HepG2 (cell line): Measurements from ENCODE around the gene SMPX. TPM values are rescaled to one million over a fixed set of nuclear protein-coding genes. Genes with fewer than 3 reads are reported as not detected.

Source experiments
- ATAC-seq: fragments of 200-7000 bp; cut with Tn5 transposase; 3 replicates; pipeline ENCODE4 v1.9.1; 2020; ENCODE audit warnings: mild to moderate bottlenecking, moderate library complexity
- BruUV-seq: library from RNA; stranded (reverse); fragments of 400-500 nt; replicated peaks from 2 replicates; lab custom pipeline; 2021; lab: Mats Ljungman, UMichigan
- CTCF ChIA-PET: fragments of 300-600 bp; formaldehyde crosslinking; extraction: SDS; loops from one replicate; lab custom pipeline; 2021; ENCODE audit warnings: low total read pairs, inconsistent platforms, low intra/inter-chr PET ratio; lab: Yijun Ruan, JAX
- POLR2A ChIA-PET: fragments of 350-600 bp; sonication (Branson Sonifier 250); formaldehyde crosslinking; loops from one replicate; lab custom pipeline; 2020; ENCODE audit warnings: antibody characterized with exemption, inconsistent platforms; lab: Yijun Ruan, JAX
- DNase-seq: peaks from one replicate; pipeline ENCODE4 v3.0.0-alpha.2; 2015; ENCODE audit warnings: low spot score
- FAIRE-seq: peaks from 3 replicates; lab custom pipeline; 2011; peaks lifted over from hg19 to GRCh38; lab: Jason Lieb, UNC
- H2AFZ ChIP-seq: one replicate; pipeline ENCODE4 v1.6.1; 2011; ENCODE audit warnings: low read length, inconsistent platforms
- H3K27ac ChIP-seq: fragments of 300-600 bp; 3 replicates; pipeline ENCODE4 v1.8.0; 2011; ENCODE audit warnings: mixed run types, mild to moderate bottlenecking, mixed read lengths, low read length, inconsistent platforms; ENCODE audit not compliant: insufficient read depth; ENCODE audit errors: extremely low read length
- H3K27me3 ChIP-seq, 2 experiments: fragments of 200-600 bp in 1 of 2; 2 replicates in 1 of 2; 3 replicates in 1 of 2; pipeline versions ENCODE4 v1.6.0 to v1.8.0; 2011; ENCODE audit warnings: low read length in 2 of 2, mild to moderate bottlenecking in 2 of 2, moderate library complexity in 2 of 2, inconsistent platforms in 1 of 2; ENCODE audit not compliant: insufficient read depth in 2 of 2, control insufficient read depth in 1 of 2
- H3K36me3 ChIP-seq, 2 experiments: fragments of 200-600 bp in 1 of 2; replicated peaks in 1 of 2; 2 replicates in 1 of 2; 3 replicates in 1 of 2; pipeline versions ENCODE4 v1.5.1 to v1.8.0; 2011; ENCODE audit warnings: low read length in 2 of 2, inconsistent platforms in 1 of 2; ENCODE audit not compliant: insufficient read depth in 2 of 2, control insufficient read depth in 1 of 2
- H3K4me1 ChIP-seq: 2 replicates; pipeline ENCODE4 v1.5.1; 2012; ENCODE audit warnings: low read length, inconsistent platforms; ENCODE audit not compliant: insufficient read depth
- H3K4me2 ChIP-seq: 2 replicates; pipeline ENCODE4 v1.6.0; 2011; ENCODE audit warnings: low read depth, low read length, inconsistent platforms
- H3K4me3 ChIP-seq, 3 experiments: fragments of 200-600 bp in 1 of 3; sonication (generic), shearing (Covaris generic) in 1 of 3; replicated peaks in 1 of 3; 2 replicates each; pipeline ENCODE4 v1.5.1; 2011 to 2016; ENCODE audit warnings: low read length in 3 of 3, inconsistent platforms in 2 of 3, low read depth in 2 of 3, mild to moderate bottlenecking in 2 of 3, control low read depth in 1 of 3, mixed read lengths in 1 of 3; ENCODE audit not compliant: insufficient read depth in 1 of 3
- H3K79me2 ChIP-seq: one replicate; pipeline ENCODE4 v1.6.1; 2011; ENCODE audit warnings: low read length, inconsistent platforms; ENCODE audit not compliant: insufficient read depth
- H3K9ac ChIP-seq: 2 replicates; pipeline ENCODE4 v1.6.0; 2011; ENCODE audit warnings: mild to moderate bottlenecking, low read depth, low read length, inconsistent platforms; ENCODE audit not compliant: insufficient read depth
- H3K9me3 ChIP-seq: 2 replicates; pipeline ENCODE4 v1.5.1; 2012; ENCODE audit warnings: mild to moderate bottlenecking, low read length
- H4K20me1 ChIP-seq: 2 replicates; pipeline ENCODE4 v1.6.0; 2011; ENCODE audit warnings: inconsistent platforms, mild to moderate bottlenecking, low read length, moderate library complexity; ENCODE audit not compliant: insufficient read depth
- ARID4A ChIP-seq: sonication (generic); formaldehyde crosslinking; IDR thresholded peaks from 2 replicates; pipeline ENCODE4 v1.5.0; 2020; ENCODE audit warnings: mild to moderate bottlenecking, missing genetic modification reagents, borderline replicate concordance
- CREB3 ChIP-seq: sonication (generic); formaldehyde crosslinking; IDR thresholded peaks from 2 replicates; pipeline ENCODE4 v1.5.0; 2020; ENCODE audit warnings: missing genetic modification reagents
- FOXO4 ChIP-seq: sonication (generic); formaldehyde crosslinking; conservative IDR thresholded peaks from 2 replicates; pipeline ENCODE4 v1.8.1; 2023; ENCODE audit warnings: missing genetic modification reagents
- PAX8 ChIP-seq: sonication (generic); formaldehyde crosslinking; IDR thresholded peaks from 2 replicates; pipeline ENCODE4 v1.8.0; 2022; ENCODE audit warnings: mild to moderate bottlenecking, missing genetic modification reagents, borderline replicate concordance
- TFE3 ChIP-seq: IDR thresholded peaks from 2 replicates; pipeline ENCODE4 v1.6.1; 2016
- ZBTB33 ChIP-seq: sonication (generic); formaldehyde crosslinking; IDR thresholded peaks from 2 replicates; pipeline ENCODE4 v1.4.0; 2020; ENCODE audit warnings: missing genetic modification reagents
- ZMYM3 ChIP-seq: sonication (generic); formaldehyde crosslinking; IDR thresholded peaks from 2 replicates; pipeline ENCODE4 v1.5.1; 2020; ENCODE audit warnings: mild to moderate bottlenecking, missing genetic modification reagents
- ZNF256 ChIP-seq: sonication (generic); formaldehyde crosslinking; conservative IDR thresholded peaks from 2 replicates; pipeline ENCODE4 v1.4.0; 2020; ENCODE audit warnings: missing genetic modification reagents
- ZNF414 ChIP-seq: sonication (generic); formaldehyde crosslinking; IDR thresholded peaks from 2 replicates; pipeline ENCODE4 v1.5.0; 2020; ENCODE audit warnings: missing genetic modification reagents
- ZNF552 ChIP-seq: sonication (generic); formaldehyde crosslinking; IDR thresholded peaks from 2 replicates; pipeline ENCODE4 v1.9.0; 2022; ENCODE audit warnings: missing genetic modification reagents, mild to moderate bottlenecking, borderline replicate concordance
- WGBS: methylation state at CpG from one replicate; pipeline ENCODE4 v1.1.6; 2017; ENCODE audit warnings: low lambda C conversion rate; 5-methylcytosine and 5-hydroxymethylcytosine counted together
- in situ Hi-C: cut with HindIII; loops from 2 replicates; pipeline ENCODE4 v1.10.0; 2017; ENCODE audit warnings: low pct_unique_long_range_greater_than_20kb; ENCODE audit not compliant: extremely low pct_ligation_motif_present
- intact Hi-C: fragments of 100-400 bp; cut with micrococcal nuclease; formaldehyde crosslinking; loops from one replicate; pipeline ENCODE4 v1.10.0; 2022; ENCODE audit not compliant: unreplicated experiment
- polyA plus RNA-seq, 8 experiments: library from polyadenylated mRNA; depleted of rRNA in 3 of 8; stranded (reverse) in 7 of 8; unstranded in 1 of 8; fragments of >200 nt; fragmentation: Illumina TruSeq in 4 of 8; extraction: Trizol in 4 of 8; gene quantifications; 2 replicates each; pipeline versions ENCODE4 v1.2.1 to v1.2.3, GENCODE V29; 2011 to 2016; ENCODE audit warnings: low read depth in 4 of 8, missing spikeins in 1 of 8, mixed read lengths in 1 of 8; ENCODE audit not compliant: insufficient read depth in 1 of 8
- total RNA-seq, 5 experiments: library from RNA; depleted of rRNA; stranded (reverse); fragments of >200 nt; fragmentation: Illumina TruSeq; extraction: Trizol; gene quantifications; 2 replicates each; pipeline ENCODE4 v1.2.3, GENCODE V29; 2016; ENCODE audit warnings: low read depth in 1 of 5

Gene SMPX
- total and polyA plus RNA-seq, 2 of the 13 experiments (the other 11 are each of a cell fraction or from before 2014, with no cell fraction given): 0.95 to 1.8 TPM

- TF ChIP-seq TFE3 (no peak), PAX8 (CRISPR knock-in tag) (no peak)
Measured at GRCh38 chrX:21738210-21738949, 19.5 kb downstream of the SMPX start (continued).

GRCh38 chrX:21735768-21736127 is 22.2 kb downstream of the SMPX start:
- DNase-seq (no peak), FAIRE-seq (no peak), ATAC-seq (no peak)
- H4K20me1 ChIP-seq: no peaks in the 10 kb centered on the region
- intact Hi-C loops (no loop called here), in situ Hi-C loops (loop anchor here (25.0 kb wide), 1 partner anchor 1198 kb away; no protein-coding TSS in a partner anchor)
- ChIA-PET POLR2A (no interaction called here), CTCF (no interaction called here)
- no peaks in the 10 kb centered on the region for H3K27me3 ChIP-seq
- no peak overlapping the region for H3K4me2 ChIP-seq
- no peaks in the 10 kb centered on the region for H3K36me3 ChIP-seq
- no peaks in the 10 kb centered on the region for H3K9me3 ChIP-seq
- H3K4me3 ChIP-seq: no peak overlapping the region
- no peak overlapping the region for H3K27ac ChIP-seq
- BruUV-seq: no TSS peak
- H3K9ac ChIP-seq: no peak overlapping the region
- H3K79me2 ChIP-seq: no peaks in the 10 kb centered on the region
- peaks cover 40% of the 10 kb centered on the region for H3K4me1 ChIP-seq
- WGBS: 87% methylated on average over 1 of the region's 1 CpG
- H2AFZ ChIP-seq: no peak overlapping the region
- TF ChIP-seq ZMYM3 (no peak), ZBTB33 (CRISPR knock-in tag) (no peak), FOXO4 (CRISPR knock-in tag) (no peak), CREB3 (CRISPR knock-in tag) (no peak), ZNF256 (CRISPR knock-in tag) (no peak), ZNF414 (CRISPR knock-in tag) (no peak), ARID4A (no peak), ZNF552 (CRISPR knock-in tag) (no peak)
